H9 (cell line): Measurements from ENCODE around the gene MLLT3. TPM values are rescaled to one million over a fixed set of nuclear protein-coding genes. Genes with fewer than 3 reads are reported as not detected.

Source experiments
- DNase-seq: peaks from one replicate; pipeline ENCODE4 v3.0.0-alpha.2; 2017
- H2AFZ ChIP-seq: one replicate; pipeline ENCODE4 v1.6.1; 2013; ENCODE audit warnings: mild to moderate bottlenecking, low read length, control low read depth, moderate library complexity
- H2AK5ac ChIP-seq: 2 replicates; pipeline ENCODE4 v1.6.1; 2013; ENCODE audit warnings: low read length, control low read depth, mixed read lengths; ENCODE audit not compliant: insufficient read length
- H2BK120ac ChIP-seq: one replicate; pipeline ENCODE4 v1.6.1; 2013; ENCODE audit warnings: low read depth, mild to moderate bottlenecking, low read length, control low read depth, inconsistent platforms; ENCODE audit not compliant: poor library complexity, severe bottlenecking
- H2BK12ac ChIP-seq: 2 replicates; pipeline ENCODE4 v1.6.1; 2013; ENCODE audit warnings: low read length, control low read depth, mixed read lengths, low read depth; ENCODE audit not compliant: insufficient read length
- H2BK15ac ChIP-seq: 2 replicates; pipeline ENCODE4 v1.6.1; 2013; ENCODE audit warnings: low read depth, low read length, control low read depth
- H2BK20ac ChIP-seq: one replicate; pipeline ENCODE4 v1.6.1; 2013; ENCODE audit warnings: low read depth, mild to moderate bottlenecking, low read length, control low read depth, inconsistent platforms; ENCODE audit not compliant: poor library complexity, severe bottlenecking
- H2BK5ac ChIP-seq: 2 replicates; pipeline ENCODE4 v1.6.1; 2013; ENCODE audit warnings: low read length, control low read depth, mixed read lengths; ENCODE audit not compliant: insufficient read length
- H3K14ac ChIP-seq: 2 replicates; pipeline ENCODE4 v1.6.1; 2013; ENCODE audit warnings: low read length, control low read depth; ENCODE audit not compliant: insufficient read depth
- H3K18ac ChIP-seq: 2 replicates; pipeline ENCODE4 v1.6.1; 2013; ENCODE audit warnings: low read depth, mild to moderate bottlenecking, mixed read lengths, low read length, control low read depth; ENCODE audit not compliant: insufficient read length
- H3K23ac ChIP-seq: 2 replicates; pipeline ENCODE4 v1.6.1; 2013; ENCODE audit warnings: low read length, control low read depth, mixed read lengths, low read depth; ENCODE audit not compliant: insufficient read length
- H3K23me2 ChIP-seq: 2 replicates; pipeline ENCODE4 v1.6.1; 2013; ENCODE audit warnings: low read depth, mild to moderate bottlenecking, mixed read lengths, low read length, control low read depth; ENCODE audit not compliant: insufficient read length, poor library complexity, severe bottlenecking
- H3K27ac ChIP-seq: 2 replicates; pipeline ENCODE4 v1.5.1; 2013; ENCODE audit warnings: low read length, control low read depth, mixed read lengths, low read depth; ENCODE audit not compliant: insufficient read length
- H3K27me3 ChIP-seq: 2 replicates; pipeline ENCODE4 v1.6.1; 2013; ENCODE audit warnings: low read length, control low read depth, inconsistent platforms; ENCODE audit not compliant: insufficient read depth
- H3K4ac ChIP-seq: 2 replicates; pipeline ENCODE4 v1.6.1; 2013; ENCODE audit warnings: low read depth, mild to moderate bottlenecking, control low read depth, inconsistent platforms, low read length, moderate library complexity
- H3K4me1 ChIP-seq: 2 replicates; pipeline ENCODE4 v1.6.1; 2013; ENCODE audit warnings: low read length, control low read depth, inconsistent platforms; ENCODE audit not compliant: insufficient read depth
- H3K4me2 ChIP-seq: 2 replicates; pipeline ENCODE4 v1.6.1; 2013; ENCODE audit warnings: low read length, control low read depth, mixed read lengths; ENCODE audit not compliant: insufficient read length, insufficient read depth
- H3K56ac ChIP-seq: 2 replicates; pipeline ENCODE4 v1.6.1; 2013; ENCODE audit warnings: low read depth, mild to moderate bottlenecking, mixed read lengths, low read length, control low read depth; ENCODE audit not compliant: insufficient read length
- H3K79me1 ChIP-seq: 2 replicates; pipeline ENCODE4 v1.6.1; 2013; ENCODE audit warnings: low read depth, mild to moderate bottlenecking, moderate library complexity, low read length, control low read depth, inconsistent platforms; ENCODE audit not compliant: insufficient read depth, poor library complexity, severe bottlenecking
- H3K79me2 ChIP-seq: 2 replicates; pipeline ENCODE4 v1.6.1; 2013; ENCODE audit warnings: low read length, control low read depth, inconsistent platforms; ENCODE audit not compliant: insufficient read depth
- H3K9ac ChIP-seq: 2 replicates; pipeline ENCODE4 v1.6.1; 2013; ENCODE audit warnings: low read length, control low read depth, mixed read lengths; ENCODE audit not compliant: insufficient read length; ENCODE audit errors: extremely low read depth
- H3K9me3 ChIP-seq: one replicate; pipeline ENCODE4 v1.6.1; 2013; ENCODE audit warnings: low read depth, low read length, inconsistent platforms; ENCODE audit not compliant: control insufficient read depth
- H3T11ph ChIP-seq: one replicate; pipeline ENCODE4 v1.6.1; 2013; ENCODE audit warnings: mild to moderate bottlenecking, low read length, control low read depth, inconsistent platforms
- H4K20me1 ChIP-seq: one replicate; pipeline ENCODE4 v1.6.1; 2013; ENCODE audit not compliant: control insufficient read depth, insufficient read length, insufficient read depth
- H4K5ac ChIP-seq: 2 replicates; pipeline ENCODE4 v1.6.1; 2013; ENCODE audit warnings: low read depth, mild to moderate bottlenecking, mixed read lengths, low read length, control low read depth; ENCODE audit not compliant: insufficient read length
- H4K8ac ChIP-seq: replicated peaks from 2 replicates; pipeline ENCODE4 v1.6.1; 2013; ENCODE audit warnings: low read length, control low read depth, mixed read lengths, low read depth; ENCODE audit not compliant: insufficient read length
- H4K91ac ChIP-seq: 2 replicates; pipeline ENCODE4 v1.6.1; 2013; ENCODE audit warnings: low read depth, mild to moderate bottlenecking, moderate library complexity, mixed read lengths, low read length, control low read depth; ENCODE audit not compliant: insufficient read length
- H3K27ac Mint-ChIP-seq, 3 experiments: 2 replicates in 2 of 3; 3 replicates in 1 of 3; pipeline ENCODE4 v1.8.0; 2020 to 2021; ENCODE audit warnings: mixed read lengths in 3 of 3, mild to moderate bottlenecking in 1 of 3, moderate library complexity in 1 of 3
- H3K27me3 Mint-ChIP-seq: 2 replicates; pipeline ENCODE4 v1.8.0; 2021; ENCODE audit warnings: low read depth, mild to moderate bottlenecking, moderate library complexity, mixed read lengths
- H3K36me3 Mint-ChIP-seq, 3 experiments: 2 replicates in 2 of 3; 3 replicates in 1 of 3; pipeline ENCODE4 v1.8.0; 2020 to 2021; ENCODE audit warnings: low read depth in 3 of 3, mixed read lengths in 3 of 3; ENCODE audit not compliant: insufficient read depth in 1 of 3
- H3K4me1 Mint-ChIP-seq, 2 experiments: 2 replicates each; pipeline ENCODE4 v1.8.0; 2020; ENCODE audit warnings: mixed read lengths in 2 of 2
- H3K4me3 Mint-ChIP-seq, 2 experiments: 2 replicates in 1 of 2; 3 replicates in 1 of 2; pipeline ENCODE4 v1.8.0; 2020 to 2021; ENCODE audit warnings: mild to moderate bottlenecking in 2 of 2, mixed read lengths in 2 of 2, moderate library complexity in 1 of 2
- H3K9me3 Mint-ChIP-seq, 2 experiments: 2 replicates in 1 of 2; 3 replicates in 1 of 2; pipeline ENCODE4 v1.8.0; 2020; ENCODE audit warnings: mild to moderate bottlenecking in 2 of 2, mixed read lengths in 2 of 2, moderate library complexity in 1 of 2
- WGBS: extraction: QIAGEN DNeasy Blood & Tissue Kit; methylation state at CpG from one replicate; pipeline ENCODE4 v1.1.7; 2013; ENCODE audit warnings: missing lambda C conversion rate, low lambda C conversion rate, mixed read lengths; ENCODE audit not compliant: insufficient read length; ENCODE audit errors: extremely low coverage; 5-methylcytosine and 5-hydroxymethylcytosine counted together
- total RNA-seq: library from RNA; stranded (reverse); gene quantifications from 2 replicates; pipeline ENCODE4 v1.2.1, GENCODE V29; 2021
- TF ChIP-seq, protein P1 (sequence below): fragments of 200-600 bp; sonication (generic); conservative IDR thresholded peaks from 3 replicates; pipeline ENCODE4 v1.8.0; 2021; ENCODE audit warnings: antibody characterized with exemption, mild to moderate bottlenecking

The MLLT3 gene
- total RNA-seq, 1 experiment from 2014 or later: 3.9 TPM

- no peak overlapping the region for H4K8ac ChIP-seq
- no peak overlapping the region for H3T11ph ChIP-seq
- TF ChIP-seq, protein P1, sequence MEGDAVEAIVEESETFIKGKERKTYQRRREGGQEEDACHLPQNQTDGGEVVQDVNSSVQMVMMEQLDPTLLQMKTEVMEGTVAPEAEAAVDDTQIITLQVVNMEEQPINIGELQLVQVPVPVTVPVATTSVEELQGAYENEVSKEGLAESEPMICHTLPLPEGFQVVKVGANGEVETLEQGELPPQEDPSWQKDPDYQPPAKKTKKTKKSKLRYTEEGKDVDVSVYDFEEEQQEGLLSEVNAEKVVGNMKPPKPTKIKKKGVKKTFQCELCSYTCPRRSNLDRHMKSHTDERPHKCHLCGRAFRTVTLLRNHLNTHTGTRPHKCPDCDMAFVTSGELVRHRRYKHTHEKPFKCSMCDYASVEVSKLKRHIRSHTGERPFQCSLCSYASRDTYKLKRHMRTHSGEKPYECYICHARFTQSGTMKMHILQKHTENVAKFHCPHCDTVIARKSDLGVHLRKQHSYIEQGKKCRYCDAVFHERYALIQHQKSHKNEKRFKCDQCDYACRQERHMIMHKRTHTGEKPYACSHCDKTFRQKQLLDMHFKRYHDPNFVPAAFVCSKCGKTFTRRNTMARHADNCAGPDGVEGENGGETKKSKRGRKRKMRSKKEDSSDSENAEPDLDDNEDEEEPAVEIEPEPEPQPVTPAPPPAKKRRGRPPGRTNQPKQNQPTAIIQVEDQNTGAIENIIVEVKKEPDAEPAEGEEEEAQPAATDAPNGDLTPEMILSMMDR: no peak
- no peak overlapping the region for H4K5ac ChIP-seq
- no peak overlapping the region for H3K9ac ChIP-seq
- H3K14ac ChIP-seq: no peak overlapping the region
- Mint-ChIP-seq H3K4me3 (no peak overlapping the region), H3K27me3 (no peaks in the 10 kb centered on the region), H3K4me1 (peaks cover 0 to 8% of the 10 kb centered on the region in 2 experiments; a peak in 3 of 4 replicates), H3K9me3 (no peaks in the 10 kb centered on the region), H3K27ac (no peak overlapping the region), H3K36me3 (no peaks in the 10 kb centered on the region)
- H3K4ac ChIP-seq: no peak overlapping the region
- no peaks in the 10 kb centered on the region for H4K20me1 ChIP-seq
- no peaks in the 10 kb centered on the region for H3K23me2 ChIP-seq
- no peaks in the 10 kb centered on the region for H3K27me3 ChIP-seq
- no peaks in the 10 kb centered on the region for H3K4me1 ChIP-seq
- no CpG with 5 or more reads among the region's 4 CpGs for WGBS
- H3K23ac ChIP-seq: no peak overlapping the region
- no peak overlapping the region for H2BK20ac ChIP-seq
- H3K79me1 ChIP-seq: no peaks in the 10 kb centered on the region
- DNase-seq: no peak
- no peak overlapping the region for H2AFZ ChIP-seq
- H3K79me2 ChIP-seq: no peaks in the 10 kb centered on the region
- no peak overlapping the region for H2BK5ac ChIP-seq
- no peak overlapping the region for H3K18ac ChIP-seq
- H2BK15ac ChIP-seq: no peak overlapping the region
- H2BK12ac ChIP-seq: no peak overlapping the region
- no peak overlapping the region for H3K4me2 ChIP-seq
- H2AK5ac ChIP-seq: no peak overlapping the region
- no peak overlapping the region for H4K91ac ChIP-seq
- no peaks in the 10 kb centered on the region for H3K9me3 ChIP-seq
- no peak overlapping the region for H2BK120ac ChIP-seq
- H3K27ac ChIP-seq: no peak overlapping the region
- H3K56ac ChIP-seq: no peak overlapping the region
Observed at GRCh38 chr9:20402273-20402875, 219.9 kb downstream of the MLLT3 start.
